Left lung (tissue), 10 donors: ENCODE results near the gene EIF2A. TPM values are rescaled to one million over a fixed set of nuclear protein-coding genes. Genes with fewer than 3 reads are reported as not detected.

Experiments used
- ATAC-seq: fragments of 200-7000 bp; cut with Tn5 transposase; one replicate; pipeline ENCODE4 v1.9.1; 2020; ENCODE audit warnings: moderate library complexity
- DNase-seq, 4 donors: peaks; one replicate each; pipeline ENCODE4 v3.0.0-alpha.2; 2013 to 2020
- H3K27ac ChIP-seq, 2 donors: fragments of 200-600 bp; sonication (generic) in 1 of 2; one replicate each; pipeline versions ENCODE4 v1.5.0 to v1.8.0; 2020 to 2021
- H3K27me3 ChIP-seq, 2 donors: fragments of 200-600 bp; sonication (generic) in 1 of 2; one replicate each; pipeline versions ENCODE4 v1.5.0 to v1.8.0; 2020 to 2021
- H3K36me3 ChIP-seq, 2 donors: fragments of 200-600 bp; sonication (generic) in 1 of 2; one replicate each; pipeline versions ENCODE4 v1.5.0 to v1.8.0; 2020 to 2021
- H3K4me1 ChIP-seq, 2 donors: fragments of 200-600 bp; one replicate each; pipeline ENCODE4 v1.8.0; 2021
- H3K4me3 ChIP-seq, 2 donors: fragments of 200-600 bp; sonication (generic) in 1 of 2; one replicate each; pipeline versions ENCODE4 v1.5.0 to v1.8.0; 2020 to 2021; ENCODE audit warnings: mild to moderate bottlenecking in 1 of 2
- H3K9me3 ChIP-seq, 2 donors: fragments of 200-600 bp; sonication (generic) in 1 of 2; one replicate each; pipeline versions ENCODE4 v1.5.0 to v1.8.0; 2020 to 2021
- intact Hi-C, 2 donors: fragments of 100-400 bp; cut with DNase I; formaldehyde crosslinking; loops; one replicate each; pipeline versions ENCODE4 v1.11.2 to v1.14.2; 2022
- polyA plus RNA-seq, 6 donors: library from polyadenylated mRNA; unstranded; fragments of 120-200 nt; gene quantifications; one replicate each; pipeline ENCODE4 v1.2.1, GENCODE V29; 2013; ENCODE audit not compliant: insufficient read length in 6 of 6
- total RNA-seq, 2 donors: library from RNA; stranded (reverse); fragmentation: NEBNext Ultra II Directional; extraction: Animal tissue kit (Norgen Biotek cat#: 25700); gene quantifications; one replicate each; pipeline ENCODE4 v1.2.1, GENCODE V29; 2021
- TF ChIP-seq, protein P1 (sequence below), 2 donors: fragments of 200-600 bp; sonication (generic) in 1 of 2; IDR thresholded peaks; one replicate each; pipeline versions ENCODE4 v1.5.0 to v1.8.0; 2021; ENCODE audit warnings: antibody characterized with exemption in 2 of 2
- donor health status: DM: no; HTN: yes; CAD: no.
- donor health status: DM: no; HTN: no; CAD: no.

The EIF2A gene
- total and polyA plus RNA-seq, 8 donors: 63.2 to 200 (median 181) TPM

DNA sequence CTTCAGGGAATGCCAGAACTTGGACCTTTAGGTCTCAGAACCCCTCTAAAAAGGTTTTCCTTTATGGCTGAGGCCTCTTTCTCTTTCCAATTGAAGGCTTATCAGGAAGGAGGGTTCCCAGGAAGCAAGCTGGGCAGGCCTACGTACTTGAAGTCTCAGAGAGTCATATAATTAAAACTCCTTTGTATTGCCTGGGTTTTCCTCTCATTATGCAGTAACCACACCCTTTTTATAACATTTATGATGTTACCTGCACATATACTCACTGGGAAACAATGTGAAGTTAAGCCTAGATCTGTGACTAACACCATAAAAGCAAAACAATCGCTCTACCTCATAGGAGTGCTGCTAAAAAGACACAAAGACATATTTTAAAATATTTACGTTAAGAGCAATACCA is 27.6 kb upstream of the EIF2A start:
- Histone ChIP-seq H3K27me3 (no peaks in the 10 kb centered on the region), H3K9me3 (no peaks in the 10 kb centered on the region), H3K36me3 (no peaks in the 10 kb centered on the region), H3K27ac (no peak overlapping the region), H3K4me1 (no peaks in the 10 kb centered on the region), H3K4me3 (no peak overlapping the region)
- TF ChIP-seq, protein P1, sequence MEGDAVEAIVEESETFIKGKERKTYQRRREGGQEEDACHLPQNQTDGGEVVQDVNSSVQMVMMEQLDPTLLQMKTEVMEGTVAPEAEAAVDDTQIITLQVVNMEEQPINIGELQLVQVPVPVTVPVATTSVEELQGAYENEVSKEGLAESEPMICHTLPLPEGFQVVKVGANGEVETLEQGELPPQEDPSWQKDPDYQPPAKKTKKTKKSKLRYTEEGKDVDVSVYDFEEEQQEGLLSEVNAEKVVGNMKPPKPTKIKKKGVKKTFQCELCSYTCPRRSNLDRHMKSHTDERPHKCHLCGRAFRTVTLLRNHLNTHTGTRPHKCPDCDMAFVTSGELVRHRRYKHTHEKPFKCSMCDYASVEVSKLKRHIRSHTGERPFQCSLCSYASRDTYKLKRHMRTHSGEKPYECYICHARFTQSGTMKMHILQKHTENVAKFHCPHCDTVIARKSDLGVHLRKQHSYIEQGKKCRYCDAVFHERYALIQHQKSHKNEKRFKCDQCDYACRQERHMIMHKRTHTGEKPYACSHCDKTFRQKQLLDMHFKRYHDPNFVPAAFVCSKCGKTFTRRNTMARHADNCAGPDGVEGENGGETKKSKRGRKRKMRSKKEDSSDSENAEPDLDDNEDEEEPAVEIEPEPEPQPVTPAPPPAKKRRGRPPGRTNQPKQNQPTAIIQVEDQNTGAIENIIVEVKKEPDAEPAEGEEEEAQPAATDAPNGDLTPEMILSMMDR (IDR thresholded peaks at IDR 0.05): no peak
- no peak for DNase-seq
- intact Hi-C loops: no loop called here
- no peak for ATAC-seq

DNA sequence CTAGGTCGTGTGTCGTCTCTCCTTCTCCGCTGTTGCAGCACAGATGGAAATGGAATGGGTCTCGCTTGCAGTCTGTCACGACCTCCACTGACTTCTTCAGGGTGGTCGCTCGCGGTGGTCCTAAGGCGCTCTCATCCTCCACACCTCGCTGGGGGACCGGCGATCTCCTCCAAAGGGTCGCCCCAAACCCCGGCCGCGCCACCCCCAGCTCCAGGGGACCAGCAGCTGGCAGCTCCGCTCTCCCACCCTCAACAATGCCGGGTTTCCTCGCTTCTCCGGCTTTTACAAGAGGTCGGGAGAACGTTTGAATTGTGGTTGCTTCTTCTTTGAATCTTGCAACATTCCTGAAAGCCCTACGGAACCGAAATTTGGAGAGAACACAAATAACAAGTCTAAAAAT is 26.2 kb upstream of the EIF2A start:
- H3K36me3 ChIP-seq: no peaks in the 10 kb centered on the region
- H3K27me3 ChIP-seq: no peaks in the 10 kb centered on the region
- no peak overlapping the region for H3K4me3 ChIP-seq
- intact Hi-C loops: loop anchor here in 1 of 2 donors (10.0 kb wide), 1 partner anchor 344 kb away; no protein-coding TSS in a partner anchor
- no peak overlapping the region for H3K27ac ChIP-seq
- DNase-seq: no peak
- TF ChIP-seq, protein P1 (IDR thresholded peaks at IDR 0.05): no peak
- no peaks in the 10 kb centered on the region for H3K9me3 ChIP-seq
- no peak for ATAC-seq
- H3K4me1 ChIP-seq: no peaks in the 10 kb centered on the region

DNA sequence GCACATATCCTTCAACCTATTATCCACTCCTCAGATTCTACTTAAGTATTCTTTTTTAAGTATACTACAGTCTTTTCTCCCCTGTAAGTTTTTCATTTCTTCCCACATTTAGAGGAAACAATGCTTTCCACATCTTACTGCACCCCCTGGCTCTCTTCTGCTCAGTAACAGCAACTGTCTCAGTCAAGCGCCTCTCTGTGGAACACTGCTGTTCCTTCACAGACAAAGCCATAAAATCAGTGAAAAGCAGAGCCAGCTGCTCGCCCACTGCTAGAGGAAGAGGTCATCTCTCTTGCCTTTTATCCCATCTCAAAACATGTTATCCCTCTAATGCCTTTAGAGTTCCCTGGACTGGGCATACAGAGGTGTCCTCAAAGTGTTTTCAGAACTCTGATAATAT is 25.1 kb upstream of the EIF2A start:
- Histone ChIP-seq H3K27ac (no peak overlapping the region), H3K27me3 (no peaks in the 10 kb centered on the region), H3K4me1 (no peaks in the 10 kb centered on the region), H3K4me3 (no peak overlapping the region), H3K9me3 (no peaks in the 10 kb centered on the region), H3K36me3 (no peaks in the 10 kb centered on the region)
- intact Hi-C loops: loop anchor here in 1 of 2 donors (10.0 kb wide), 1 partner anchor 343 kb away; no protein-coding TSS in a partner anchor
- ATAC-seq (no peak), DNase-seq (no peak)
- TF ChIP-seq, protein P1 (IDR thresholded peaks at IDR 0.05): no peak

DNA sequence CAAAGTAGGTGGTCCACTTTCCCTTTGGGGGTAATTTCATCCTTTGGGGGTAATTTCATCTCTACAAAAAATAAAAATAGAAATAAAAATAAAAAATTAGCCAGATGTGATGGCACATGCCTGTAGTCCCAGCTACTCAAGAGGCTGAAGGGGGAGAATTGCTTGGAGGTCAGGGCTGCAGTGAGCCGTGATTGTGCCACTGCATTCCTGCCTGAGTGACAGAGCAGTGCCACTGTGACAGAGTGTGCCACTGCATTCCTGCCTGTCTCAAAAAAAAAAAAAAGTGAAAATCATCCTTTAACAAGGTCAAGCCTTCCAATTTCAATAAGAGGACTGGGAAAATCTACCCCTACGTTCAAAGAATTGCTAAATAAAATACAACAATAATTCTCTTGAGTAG is 23.0 kb upstream of the EIF2A start:
- Histone ChIP-seq H3K27me3 (no peaks in the 10 kb centered on the region), H3K36me3 (no peaks in the 10 kb centered on the region), H3K9me3 (no peaks in the 10 kb centered on the region), H3K4me3 (no peak overlapping the region), H3K27ac (no peak overlapping the region), H3K4me1 (no peaks in the 10 kb centered on the region)
- intact Hi-C loops: loop anchor here in 1 of 2 donors (10.0 kb wide), 1 partner anchor 341 kb away; no protein-coding TSS in a partner anchor
- TF ChIP-seq, protein P1 (IDR thresholded peaks at IDR 0.05): no peak
- DNase-seq: no peak
- no peak for ATAC-seq

DNA sequence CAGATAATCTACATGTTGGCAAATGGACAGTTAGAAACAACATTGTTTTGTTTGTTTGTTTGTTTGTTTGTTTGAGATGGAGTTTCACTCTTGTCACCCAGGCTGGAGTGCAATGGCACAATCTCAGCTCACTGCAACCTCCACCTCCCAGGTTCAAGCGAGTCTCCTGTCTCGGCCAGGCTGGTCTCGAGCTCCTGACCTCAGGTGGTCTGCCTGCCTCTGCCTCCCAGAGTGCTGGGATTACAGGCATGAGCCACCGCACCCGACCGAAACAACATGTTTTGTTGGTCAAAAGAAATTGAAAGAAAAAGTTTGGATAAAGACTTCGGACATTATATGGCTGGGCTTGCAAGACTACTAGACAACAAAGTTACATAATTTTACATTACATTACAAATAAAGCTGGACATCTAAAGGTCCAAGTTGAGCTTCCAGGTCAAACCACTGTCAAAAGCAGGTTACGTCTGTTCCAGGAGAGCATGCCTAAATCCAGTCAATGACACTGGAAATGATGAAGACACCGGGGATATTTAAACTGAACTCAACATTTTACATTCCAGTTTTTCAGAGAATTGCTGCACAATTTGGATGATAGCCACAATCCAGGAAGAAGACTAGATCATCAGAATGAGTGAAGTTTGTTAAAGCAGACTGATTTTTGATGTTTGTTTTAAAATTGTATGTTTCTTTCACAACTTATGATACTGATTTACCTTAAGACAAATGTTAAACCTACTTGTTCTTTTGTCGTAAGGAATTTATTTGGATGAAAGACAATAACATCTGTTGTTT is 18.9 kb upstream of the EIF2A start:
- Histone ChIP-seq H3K4me1 (no peaks in the 10 kb centered on the region), H3K27me3 (no peaks in the 10 kb centered on the region), H3K27ac (no peak overlapping the region), H3K36me3 (no peaks in the 10 kb centered on the region), H3K4me3 (no peak overlapping the region), H3K9me3 (no peaks in the 10 kb centered on the region)
- TF ChIP-seq, protein P1 (IDR thresholded peaks at IDR 0.05): no peak
- intact Hi-C loops: loop anchor here in 1 of 2 donors (10.0 kb wide), 1 partner anchor 337 kb away; no protein-coding TSS in a partner anchor
- ATAC-seq (no peak), DNase-seq (peak in 1 of 4 donors; percentile 8)
